Jurkat, Clone E6-1 (cell line): ENCODE measurements around the gene NCAPG. TPM values are rescaled to one million over a fixed set of nuclear protein-coding genes. Genes with fewer than 3 reads are reported as not detected.

Source experiments
- DNase-seq: peaks from one replicate; pipeline ENCODE4 v3.0.0-alpha.2; 2011; ENCODE audit warnings: low read depth, low spot score
- H3K4me3 ChIP-seq: 2 replicates; pipeline ENCODE4 v1.5.1; 2011; ENCODE audit warnings: mild to moderate bottlenecking, low read length, control low read depth, moderate library complexity
- polyA plus RNA-seq: library from polyadenylated mRNA; unstranded; fragments of >200 nt; gene quantifications from one replicate; pipeline ENCODE4 v1.2.1, GENCODE V29; 2012; ENCODE audit warnings: missing spikeins; ENCODE audit not compliant: insufficient read length, insufficient read depth

The NCAPG gene
- polyA plus RNA-seq: 81.7 TPM

- DNase-seq: peak; percentile 98
- peak within 1 kb of the TSS; percentile 94 for H3K4me3 ChIP-seq
Observed at GRCh38 chr4:17810260-17811077, at the start of gene NCAPG, which contains the start of gene DCAF16. Gene NCAPG (plus strand): TSS chr4:17810979. CDS start chr4:17811078, 99 bp downstream. Gene DCAF16 (minus strand): TSS chr4:17810757. CDS start chr4:17804141, 6,616 bp downstream.

- H3K4me3 ChIP-seq: no peak overlapping the region
- no peak for DNase-seq
Observed at GRCh38 chr4:17761062-17761461, 49.7 kb upstream of the NCAPG start.

- peak; percentile 42 for DNase-seq
- no peak overlapping the region for H3K4me3 ChIP-seq
Observed at GRCh38 chr4:17762726-17763125, 48.1 kb upstream of the NCAPG start.

GRCh38 chr4:17763416-17763815 is 47.4 kb upstream of the NCAPG start:
- no peak overlapping the region for H3K4me3 ChIP-seq
- DNase-seq: no peak

GRCh38 chr4:17763931-17764330 is 46.8 kb upstream of the NCAPG start:
- no peak overlapping the region for H3K4me3 ChIP-seq
- no peak for DNase-seq

GRCh38 chr4:17765514-17766286 is 45.1 kb upstream of the NCAPG start:
- H3K4me3 ChIP-seq: no peak overlapping the region
- DNase-seq: no peak

- no peak overlapping the region for H3K4me3 ChIP-seq
- no peak for DNase-seq
Observed at GRCh38 chr4:17766826-17767458, 43.8 kb upstream of the NCAPG start.

- DNase-seq: no peak
- H3K4me3 ChIP-seq: no peak overlapping the region
Observed at GRCh38 chr4:17769406-17770174, 41.2 kb upstream of the NCAPG start.

GRCh38 chr4:17770845-17771244 is 39.9 kb upstream of the NCAPG start:
- no peak overlapping the region for H3K4me3 ChIP-seq
- no peak for DNase-seq

- DNase-seq: no peak
- H3K4me3 ChIP-seq: no peak overlapping the region
Observed at GRCh38 chr4:17771284-17771908, 39.4 kb upstream of the NCAPG start.

- H3K4me3 ChIP-seq: no peak overlapping the region
Observed at GRCh38 chr4:17773135-17773698, 37.6 kb upstream of the NCAPG start.

GRCh38 chr4:17778431-17778830 is 32.3 kb upstream of the NCAPG start:
- H3K4me3 ChIP-seq: no peak overlapping the region
- DNase-seq: no peak

More at GRCh38 chr4:17773135-17773698, 37.6 kb upstream of the NCAPG start:
- no peak for DNase-seq

GRCh38 chr4:17780501-17781299 is 30.1 kb upstream of the NCAPG start:
- DNase-seq: no peak
- no peak overlapping the region for H3K4me3 ChIP-seq

GRCh38 chr4:17781300-17782287 is 29.2 kb upstream of the NCAPG start, which contains the start of gene FAM184B:
Gene FAM184B (minus strand): TSS chr4:17781621. CDS start chr4:17781299, 322 bp downstream.
- no peak for DNase-seq
- H3K4me3 ChIP-seq: no peak within 1 kb of the TSS

GRCh38 chr4:17785858-17786257 is 24.9 kb upstream of the NCAPG start:
- no peak overlapping the region for H3K4me3 ChIP-seq
- no peak for DNase-seq

- no peak overlapping the region for H3K4me3 ChIP-seq
- DNase-seq: no peak
Observed at GRCh38 chr4:17786567-17786966, 24.2 kb upstream of the NCAPG start.
